Activated CD4-positive, alpha-beta T cell treated with anti-CD3 and anti-CD28 coated beads for 1 hour (primary cell): ENCODE results near the gene ACTRT2.

Source experiments
- DNase-seq: peaks from one replicate; pipeline ENCODE4 v3.0.0-alpha.2; 2020

The ACTRT2 gene

DNA sequence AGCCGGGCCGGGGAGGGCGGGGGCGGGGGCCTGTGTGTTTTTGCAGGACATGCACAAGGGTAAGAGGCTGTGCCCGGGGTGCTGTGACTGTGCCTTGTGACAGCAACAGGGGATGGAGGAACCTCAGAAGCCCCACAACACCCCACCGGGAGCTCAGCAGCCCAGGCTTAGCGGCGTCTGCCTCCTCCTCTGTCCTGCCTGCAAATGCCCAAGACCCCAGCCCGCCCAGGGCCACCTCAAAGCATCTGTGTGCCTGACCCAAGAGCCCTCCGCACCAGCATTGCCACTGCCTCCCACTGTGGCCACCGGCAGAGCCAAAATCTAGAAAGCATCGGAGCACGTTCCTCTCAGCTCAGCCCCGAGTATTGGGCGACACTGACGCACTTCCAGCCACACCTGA is 2.7 kb upstream of the ACTRT2 start:
- no peak for DNase-seq

DNA sequence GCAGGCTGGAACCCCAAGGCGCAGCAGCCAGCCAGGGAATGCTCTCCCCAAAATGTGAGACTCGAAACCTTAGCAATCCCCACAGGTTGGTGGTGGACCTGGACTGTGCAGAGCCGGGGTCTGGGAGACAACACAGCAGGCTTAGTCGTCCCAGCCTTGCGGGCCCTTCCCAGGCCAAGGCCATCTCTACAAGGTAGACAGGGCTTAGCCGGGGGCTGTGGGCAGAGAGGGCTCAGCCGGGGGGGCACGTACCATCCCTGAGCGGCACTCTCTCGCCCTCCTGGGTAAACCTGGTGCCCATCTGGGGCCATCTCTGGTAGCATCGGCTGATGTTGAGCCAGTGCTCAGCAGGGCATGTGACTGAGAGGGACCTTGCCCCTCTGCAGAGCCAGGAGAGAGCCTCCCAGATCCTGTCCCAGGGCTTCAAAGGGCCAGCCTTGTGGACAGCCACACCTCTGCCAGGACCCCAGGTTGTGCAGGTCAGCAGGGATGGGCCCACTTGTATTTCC is 2.2 kb upstream of the ACTRT2 start:
- no peak for DNase-seq

DNA sequence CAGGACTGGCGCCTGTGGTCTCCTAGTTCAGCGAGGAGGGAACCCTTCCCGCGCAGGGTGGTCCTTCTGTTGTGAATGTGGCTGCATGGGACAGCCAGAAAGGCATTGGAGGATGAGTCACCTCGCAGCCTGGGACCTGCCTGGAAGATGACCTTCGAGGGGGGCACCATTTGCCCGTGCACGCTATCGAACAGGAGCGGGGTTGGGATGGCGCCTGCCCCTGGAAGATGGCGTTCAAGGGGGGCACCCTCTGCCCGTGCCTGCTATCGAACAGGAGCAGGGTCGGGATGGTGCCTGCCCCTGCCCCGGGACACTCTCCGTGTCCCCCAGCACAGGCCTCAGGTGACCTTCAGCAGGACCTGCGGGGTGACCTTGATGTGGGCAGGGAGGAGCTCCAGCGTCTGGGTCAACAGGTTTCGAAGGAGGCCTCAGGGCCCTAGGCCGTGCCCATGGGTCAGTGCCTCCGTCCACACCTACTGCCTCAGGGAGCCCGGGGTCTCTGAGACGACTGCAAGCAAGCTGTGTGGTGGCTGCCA is 1.7 kb upstream of the ACTRT2 start:
- DNase-seq, result no peak

DNA sequence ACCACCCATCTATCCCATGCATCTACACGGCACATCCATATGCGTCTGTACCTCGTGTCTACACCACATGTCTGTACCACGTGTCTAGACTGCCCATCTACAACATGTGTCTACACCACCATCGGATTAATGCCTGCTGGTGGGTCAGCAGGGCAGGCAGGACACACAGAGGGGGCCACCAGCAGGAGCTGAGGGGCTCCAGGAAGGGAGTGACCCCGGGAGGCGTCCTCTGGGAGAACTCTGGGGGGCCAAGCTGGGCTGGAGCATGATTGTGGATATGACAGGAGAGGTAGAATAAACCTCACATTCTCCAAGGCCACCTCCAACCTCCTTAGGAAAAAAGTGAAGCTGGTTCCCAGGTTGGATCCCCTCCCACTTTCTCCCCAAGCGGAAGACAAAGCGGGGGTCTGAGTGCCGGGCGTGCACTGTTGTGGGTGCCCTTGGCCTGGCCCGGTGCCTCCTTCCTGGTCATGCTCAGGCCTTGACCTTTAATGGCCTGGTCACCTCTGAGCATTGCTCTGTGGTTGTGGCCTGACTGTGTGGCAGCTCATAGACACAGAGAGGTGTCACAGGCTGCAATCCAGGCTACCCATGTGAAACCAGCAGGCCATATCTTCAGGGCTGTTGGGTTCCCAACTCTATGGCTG is 881 bp upstream of the ACTRT2 start:
- no peak for DNase-seq

DNA sequence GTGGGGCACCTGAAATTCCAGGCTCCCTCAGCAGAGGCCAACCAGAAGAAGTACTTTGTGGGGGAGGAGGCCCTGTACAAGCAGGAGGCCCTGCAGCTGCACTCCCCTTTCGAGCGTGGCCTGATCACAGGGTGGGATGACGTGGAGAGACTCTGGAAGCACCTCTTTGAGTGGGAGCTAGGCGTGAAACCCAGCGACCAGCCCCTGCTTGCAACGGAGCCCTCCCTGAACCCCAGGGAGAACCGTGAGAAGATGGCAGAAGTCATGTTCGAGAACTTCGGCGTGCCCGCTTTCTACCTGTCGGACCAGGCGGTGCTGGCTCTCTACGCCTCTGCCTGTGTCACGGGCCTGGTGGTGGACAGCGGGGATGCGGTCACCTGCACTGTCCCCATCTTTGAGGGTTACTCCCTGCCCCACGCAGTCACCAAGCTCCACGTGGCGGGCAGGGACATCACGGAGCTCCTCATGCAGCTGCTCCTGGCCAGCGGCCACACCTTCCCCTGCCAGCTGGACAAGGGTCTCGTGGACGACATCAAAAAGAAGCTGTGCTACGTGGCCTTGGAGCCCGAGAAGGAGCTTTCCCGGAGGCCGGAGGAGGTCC is 634 bp downstream of the ACTRT2 start:
- no peak for DNase-seq

DNA sequence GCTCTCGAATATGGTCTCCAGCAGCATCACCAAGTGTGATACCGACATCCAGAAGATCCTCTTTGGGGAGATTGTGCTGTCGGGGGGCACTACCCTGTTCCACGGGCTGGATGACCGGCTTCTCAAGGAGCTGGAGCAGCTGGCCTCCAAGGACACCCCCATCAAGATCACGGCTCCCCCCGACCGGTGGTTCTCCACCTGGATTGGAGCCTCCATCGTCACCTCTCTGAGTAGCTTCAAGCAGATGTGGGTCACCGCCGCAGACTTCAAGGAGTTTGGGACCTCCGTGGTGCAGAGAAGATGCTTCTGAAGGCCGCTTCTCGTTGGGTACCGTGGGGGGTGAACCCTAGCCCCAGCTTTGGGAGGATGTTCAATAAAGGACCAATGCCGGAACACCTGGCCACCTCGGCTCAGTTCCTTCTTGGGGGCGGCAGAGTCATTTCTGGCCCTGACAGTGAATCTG is 1.3 kb downstream of the ACTRT2 start:
- no peak for DNase-seq

DNA sequence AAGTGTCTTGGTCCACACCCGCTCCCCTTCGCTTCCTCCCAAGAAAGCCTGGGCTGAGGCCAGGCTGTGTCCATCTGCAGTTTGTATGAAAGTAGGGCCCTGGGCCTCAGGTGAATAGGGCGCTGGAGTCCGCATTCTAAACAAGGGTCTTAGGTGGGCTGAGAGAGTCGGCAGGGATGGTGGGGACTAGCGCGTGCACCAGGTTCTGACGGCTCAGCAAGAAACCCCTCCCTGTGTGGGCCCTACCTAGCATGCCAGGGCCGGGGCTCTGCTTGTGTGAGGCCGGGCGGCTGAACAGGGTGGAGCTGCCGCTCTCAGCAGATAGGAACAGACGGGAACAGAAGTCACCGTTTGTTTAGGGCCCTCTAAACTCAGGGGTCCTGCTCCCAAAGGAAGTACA is 1.7 kb downstream of the ACTRT2 start:
- DNase-seq, result no peak

DNA sequence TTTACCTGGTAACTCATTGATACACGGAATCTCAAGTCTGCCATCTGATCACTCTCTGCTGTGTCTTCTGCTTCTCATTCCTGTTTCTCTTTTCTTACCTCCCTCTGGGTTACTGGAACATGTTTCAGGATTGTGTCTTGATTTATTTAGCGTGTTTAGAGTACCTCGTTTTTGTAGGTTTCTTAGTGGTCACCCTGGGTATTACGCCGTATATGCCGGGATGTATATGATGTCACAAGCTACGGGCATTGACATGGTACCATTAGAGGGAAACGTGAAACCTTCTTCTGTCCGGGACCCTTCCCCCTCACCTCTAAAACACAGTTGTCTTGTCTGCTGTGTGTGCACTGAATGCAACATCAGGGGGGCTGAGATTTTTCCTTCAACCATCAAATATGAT is 2.8 kb downstream of the ACTRT2 start:
- DNase-seq, result no peak

DNA sequence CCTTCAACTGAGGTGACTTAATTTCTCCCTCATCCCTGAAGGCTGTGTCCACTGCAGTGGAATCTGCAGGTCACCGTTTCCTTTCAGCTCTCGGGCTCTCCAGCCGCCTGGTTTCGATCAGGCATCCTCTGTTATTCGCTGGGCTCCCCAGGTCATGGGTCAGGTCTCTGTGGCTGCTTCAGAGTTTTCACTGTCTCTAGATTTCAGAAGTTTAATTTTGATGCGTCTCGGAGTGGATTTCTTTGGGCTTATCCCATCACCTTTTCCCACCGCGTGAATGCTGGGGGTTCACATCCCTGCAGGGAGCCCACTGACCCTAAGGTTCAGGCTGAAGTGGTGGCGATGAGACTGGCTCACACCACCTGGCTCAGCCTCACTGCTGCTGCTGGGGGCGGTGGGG is 3.3 kb downstream of the ACTRT2 start:
- no peak for DNase-seq

DNA sequence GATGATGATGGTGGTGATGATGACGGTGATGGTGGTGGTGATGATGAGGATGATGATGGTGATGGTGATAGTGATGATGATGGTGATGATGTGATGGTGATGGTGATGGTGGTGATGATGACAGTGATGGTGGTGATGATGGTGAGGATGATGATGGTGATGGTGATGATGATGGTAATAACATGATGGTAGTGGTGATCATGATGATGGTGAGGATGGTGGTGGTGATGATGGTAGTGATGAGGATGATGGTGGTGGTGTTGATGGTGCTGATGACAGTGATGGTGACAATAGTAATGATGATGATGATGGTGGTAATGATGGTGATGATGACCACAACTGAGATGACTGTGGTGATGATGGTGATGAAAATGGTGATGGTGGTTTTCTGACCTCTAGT is 4.9 kb downstream of the ACTRT2 start:
- no peak for DNase-seq

DNA sequence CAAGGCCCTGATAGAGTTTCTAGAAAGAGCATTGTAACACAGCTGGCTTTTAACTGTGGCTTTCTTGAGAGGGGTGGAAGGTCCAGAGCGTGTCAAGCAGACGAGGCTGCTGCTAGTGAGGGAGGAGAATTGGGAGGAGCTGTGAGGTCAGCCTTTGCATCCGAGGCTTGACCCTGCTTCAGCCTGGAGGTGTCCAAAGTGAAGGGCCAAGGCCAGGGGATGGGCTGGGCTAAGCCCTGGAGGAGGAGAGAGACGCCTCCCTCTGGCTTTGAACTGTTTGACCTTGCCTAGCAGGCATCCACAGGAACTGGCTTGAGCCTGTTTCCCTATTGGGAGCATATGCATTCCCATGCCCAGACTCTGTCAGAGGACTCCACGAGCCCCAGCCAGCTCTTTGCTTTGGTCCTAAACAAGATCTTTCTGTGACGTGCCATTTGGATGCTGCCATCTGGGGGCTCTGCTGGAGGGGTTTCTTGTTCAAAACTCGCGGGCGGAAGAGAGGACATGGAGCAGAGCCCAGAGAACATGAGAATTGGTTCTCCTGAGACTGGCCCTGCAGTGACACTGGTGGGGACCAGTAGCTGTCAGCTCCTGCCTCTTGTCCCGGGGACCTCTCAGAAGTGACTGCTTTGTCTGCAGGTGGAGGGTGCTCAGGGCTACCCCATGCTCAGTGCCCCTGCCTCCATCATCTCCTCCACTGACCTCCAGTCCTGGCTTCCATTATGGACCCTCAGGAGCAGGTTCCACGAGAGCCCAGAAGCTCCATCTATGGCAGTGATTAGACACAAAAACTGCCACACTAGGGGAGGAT is 5.5 kb downstream of the ACTRT2 start:
- no peak for DNase-seq

DNA sequence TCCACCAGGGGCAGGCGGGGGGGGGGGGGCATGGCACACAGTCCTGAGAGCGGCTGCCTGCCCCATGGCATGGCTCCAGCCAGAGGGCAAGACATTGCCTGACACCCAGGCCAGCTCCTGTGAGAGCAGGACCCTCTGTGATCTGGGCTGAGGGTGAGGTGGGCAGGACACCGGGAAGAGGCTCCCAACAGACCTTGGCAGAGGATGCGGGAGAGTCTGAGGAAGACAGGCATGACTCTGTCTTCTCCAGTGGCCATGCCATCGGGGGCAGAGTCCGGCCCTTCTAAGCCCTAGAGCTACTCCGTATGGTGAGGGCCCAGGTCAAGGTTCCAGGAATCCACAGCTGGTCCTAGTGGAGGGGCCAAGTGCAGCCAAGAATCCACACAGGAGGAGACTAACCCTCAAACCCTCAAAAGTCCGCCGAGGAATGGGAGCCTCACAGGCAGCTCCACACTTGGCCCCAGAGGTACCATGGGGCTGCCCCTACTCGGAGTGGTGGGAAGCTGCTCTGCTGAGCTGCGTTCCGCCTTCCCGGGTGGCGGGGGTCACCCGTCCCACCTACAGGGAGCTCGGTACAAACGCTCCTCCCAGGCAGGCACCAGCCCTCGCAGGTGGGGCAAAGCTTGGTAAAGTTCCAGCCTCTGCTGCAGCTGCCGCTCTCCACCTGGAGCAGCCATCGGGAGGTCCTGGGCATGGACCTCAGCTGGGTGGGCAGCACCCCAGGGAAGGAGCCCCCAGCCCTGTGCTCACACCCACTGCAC is 6.5 kb downstream of the ACTRT2 start:
- no peak for DNase-seq

DNA sequence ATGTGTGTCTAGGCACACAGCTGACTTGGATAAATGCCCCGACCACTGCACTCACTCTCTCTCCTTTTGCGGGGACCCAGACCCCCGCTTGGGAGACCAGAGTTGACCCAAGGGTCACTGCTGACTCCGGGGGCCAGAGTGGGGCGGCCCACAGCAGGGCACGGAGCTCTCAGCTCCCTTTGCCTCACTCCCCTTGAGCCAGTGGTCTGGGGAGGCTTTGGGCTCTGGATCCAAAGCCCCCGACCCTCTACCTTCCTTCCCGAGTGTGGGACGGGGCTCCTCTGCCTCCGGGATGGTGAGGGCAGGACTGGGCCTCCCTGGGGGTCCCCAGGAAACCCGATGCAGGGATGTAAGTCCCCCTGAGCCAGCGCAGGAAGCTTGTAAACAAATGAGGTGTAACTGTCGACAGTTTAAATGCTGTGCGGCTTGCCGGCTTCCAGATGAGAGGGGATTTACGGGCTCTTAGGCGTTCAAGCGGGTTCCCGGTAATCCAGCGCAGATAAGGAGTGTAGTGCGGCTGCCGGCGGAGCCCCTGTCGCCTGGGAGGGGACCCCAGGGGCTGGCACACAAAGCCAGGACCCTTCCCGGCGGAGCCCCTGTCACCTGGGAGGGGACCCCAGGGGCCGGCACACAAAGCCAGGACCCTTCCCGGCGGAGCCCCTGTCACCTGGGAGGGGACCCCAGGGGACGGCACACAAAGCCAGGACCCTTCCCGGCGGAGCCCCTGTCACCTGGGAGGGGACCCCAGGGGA is 7.4 kb downstream of the ACTRT2 start:
- DNase-seq, result no peak

DNA sequence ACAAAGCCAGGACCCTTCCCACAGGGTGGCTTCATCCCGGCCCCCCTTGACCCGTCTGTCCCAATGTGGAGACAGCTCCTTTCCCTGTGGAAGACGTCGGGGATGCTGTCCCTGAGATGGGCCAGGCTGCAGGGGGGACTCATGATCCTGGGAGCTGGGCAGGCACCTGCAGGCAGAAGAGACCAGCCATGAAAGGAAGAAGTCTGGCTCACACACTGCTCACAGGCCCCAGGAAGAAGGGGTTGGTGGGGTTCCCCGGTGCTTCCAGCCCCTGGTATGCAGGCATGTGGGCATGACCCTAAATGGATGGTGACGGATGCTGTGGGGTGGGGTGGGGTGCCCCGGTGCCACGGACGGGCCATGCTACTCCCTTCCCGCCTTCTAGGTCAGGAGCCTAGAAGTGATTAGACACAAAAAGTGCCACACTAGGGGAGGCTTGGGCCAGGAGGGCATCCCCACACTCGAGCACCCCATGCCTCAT is 8.3 kb downstream of the ACTRT2 start:
- no peak for DNase-seq

DNA sequence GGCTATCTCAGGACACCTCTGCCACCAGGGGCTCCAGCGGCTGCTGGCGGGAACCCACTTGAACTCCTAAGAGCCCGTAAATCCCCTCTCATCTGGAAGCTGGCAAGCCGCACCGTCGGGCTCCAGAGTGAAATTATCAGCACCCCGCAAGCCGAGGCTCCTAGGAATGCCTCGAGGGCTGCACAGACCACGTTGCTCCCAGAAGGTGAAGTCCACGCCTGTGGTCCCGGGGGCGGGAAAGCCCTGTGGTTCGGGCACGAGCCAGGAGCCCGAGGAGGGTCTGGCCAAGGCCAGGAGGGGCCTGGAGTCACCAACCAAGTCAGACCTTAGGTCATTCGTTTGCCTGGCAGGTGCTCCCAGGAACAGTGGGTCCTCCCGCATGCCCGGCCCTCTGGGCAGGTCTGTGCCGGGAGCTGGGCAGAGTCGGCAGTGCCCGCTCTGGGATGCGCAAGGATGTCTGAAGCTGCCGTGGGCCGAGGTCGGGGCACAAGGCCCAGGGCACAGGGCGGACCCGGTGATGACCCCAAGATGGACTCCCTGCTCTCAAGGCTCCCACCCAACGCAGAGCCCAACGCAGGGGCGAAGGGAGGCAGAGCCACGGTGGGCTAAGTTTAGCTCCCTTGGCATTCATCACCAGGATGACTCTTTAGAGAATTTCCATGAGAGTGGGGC is 8.9 kb downstream of the ACTRT2 start:
- DNase-seq, result no peak

DNA sequence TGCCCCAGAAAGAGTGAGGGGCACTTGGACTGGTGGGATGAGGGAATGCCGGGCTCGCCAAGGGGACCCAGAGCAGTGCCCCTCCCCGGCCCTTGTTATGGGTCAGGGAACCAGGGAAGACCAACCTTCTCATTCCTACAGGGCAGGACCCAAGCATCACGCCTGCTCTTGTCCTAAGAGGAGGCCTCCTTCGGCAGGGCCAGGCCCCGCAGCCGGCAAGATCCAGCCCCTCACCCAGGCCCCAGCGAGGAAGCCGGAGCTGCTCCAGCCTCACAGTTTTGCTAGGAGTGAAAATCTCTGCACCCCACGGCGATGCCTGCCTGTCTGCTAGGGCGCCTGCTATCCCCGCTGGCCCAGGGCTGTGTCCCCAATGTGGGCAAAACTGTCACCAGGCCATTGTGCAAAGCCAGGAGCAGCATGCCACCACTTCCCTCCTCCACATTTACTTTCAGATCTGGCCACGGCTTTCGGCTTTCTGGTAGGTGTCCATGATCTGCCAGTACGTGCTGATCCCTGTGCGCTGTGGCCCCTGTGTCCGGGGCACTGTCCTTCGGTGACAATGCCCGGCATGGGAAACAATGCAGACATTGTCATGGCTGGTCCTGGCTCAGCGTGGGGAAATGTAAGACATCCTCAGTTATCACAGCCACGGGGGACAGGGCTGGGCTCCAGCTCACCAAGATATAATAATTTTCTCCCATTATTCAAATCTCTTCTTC is 9.6 kb downstream of the ACTRT2 start:
- no peak for DNase-seq

DNA sequence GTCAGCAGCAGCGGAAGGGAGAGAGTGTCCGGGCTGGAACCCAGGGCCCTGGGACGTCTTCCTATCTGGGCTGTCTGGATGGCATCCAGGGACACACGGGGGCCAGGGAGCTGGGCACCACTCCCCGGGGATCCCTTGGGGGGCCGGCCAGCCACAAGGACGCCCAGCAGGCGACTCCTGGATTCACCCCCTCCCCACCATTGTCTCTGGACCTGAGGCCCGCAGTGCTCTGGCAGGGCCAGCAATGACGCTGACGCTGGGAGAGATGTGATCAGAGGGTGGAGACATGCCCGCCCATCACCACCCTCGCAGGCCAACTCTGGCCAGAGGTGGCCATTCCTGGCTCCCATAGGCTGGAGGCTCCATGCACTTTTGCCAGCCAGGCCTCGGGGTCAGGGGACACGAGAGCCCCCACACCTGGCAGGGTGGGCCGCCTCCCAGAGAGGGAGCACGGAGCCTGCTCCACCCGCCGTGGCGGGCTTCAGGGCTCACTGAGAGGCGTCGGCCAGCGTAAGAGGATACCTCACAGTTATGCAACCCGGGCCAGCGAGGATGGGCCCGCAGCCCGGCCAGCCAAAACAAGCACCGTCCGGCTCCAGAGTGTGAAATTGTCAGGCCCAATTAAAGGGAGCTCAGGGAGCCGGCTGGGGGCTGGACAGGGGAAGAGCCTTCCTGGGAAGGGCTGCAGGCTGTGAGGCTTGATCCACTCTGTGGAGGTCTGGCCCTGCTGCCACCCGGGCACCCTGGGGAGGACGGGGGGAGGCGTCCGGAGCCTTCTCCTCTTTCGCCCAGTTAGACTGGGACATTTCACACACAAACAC is 10.3 kb downstream of the ACTRT2 start:
- DNase-seq, result no peak

DNA sequence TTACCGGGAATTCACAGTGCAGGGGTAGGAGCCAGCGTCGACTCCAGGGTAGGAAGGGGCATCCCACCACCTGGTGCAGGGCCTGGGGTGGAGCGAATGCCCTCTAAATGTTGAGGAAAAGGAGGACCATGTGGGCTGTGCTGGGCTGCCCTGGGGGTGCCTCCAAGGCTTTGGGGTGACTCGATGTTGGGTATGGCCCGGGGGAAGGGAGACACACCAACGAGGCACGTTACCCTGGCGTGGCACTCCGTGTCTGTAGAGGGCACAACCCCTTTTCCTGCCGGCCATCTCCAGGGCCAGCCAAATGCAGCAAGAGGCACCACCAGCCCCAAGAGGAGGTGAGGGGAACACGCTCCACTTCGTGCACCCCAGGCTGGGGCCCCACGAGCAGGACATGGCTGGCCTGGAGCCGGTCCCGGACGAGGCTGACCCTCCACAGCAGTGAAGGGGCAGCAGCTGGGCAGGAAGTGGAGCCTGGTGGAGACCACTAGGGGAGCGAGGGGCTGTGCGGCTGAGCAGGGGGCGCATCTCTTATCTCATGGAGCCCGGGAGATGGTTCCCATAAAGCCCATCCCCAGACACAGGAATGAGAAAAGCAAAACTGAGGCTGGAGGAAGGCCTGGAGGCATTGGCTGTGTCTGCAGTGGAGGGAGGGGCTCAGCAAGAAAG is 11.2 kb downstream of the ACTRT2 start:
- DNase-seq, result no peak
